Small intestine (tissue), 7 donors: ENCODE results near the gene ADGRE2. TPM values are rescaled to one million over a fixed set of nuclear protein-coding genes. Genes with fewer than 3 reads are reported as not detected.

ENCODE experiments used
- DNase-seq, 2 donors: peaks; one replicate each; pipeline versions ENCODE4 v3.0.0 to v3.0.0-alpha.2; 2013
- FAIRE-seq: peaks from 2 replicates; lab custom pipeline; 2012; peaks lifted over from hg19 to GRCh38; lab: Jason Lieb, UNC
- H3K27ac ChIP-seq, 3 donors: one replicate each; pipeline ENCODE4 v1.5.1; 2013; ENCODE audit warnings: low read length in 2 of 3, mild to moderate bottlenecking in 2 of 3, control low read depth in 1 of 3, inconsistent platforms in 1 of 3, low read depth in 1 of 3, moderate library complexity in 1 of 3
- H3K27me3 ChIP-seq, 3 donors: one replicate each; pipeline ENCODE4 v1.6.1; 2013; ENCODE audit warnings: low read length in 3 of 3, inconsistent platforms in 1 of 3; ENCODE audit not compliant: control insufficient read depth in 3 of 3, insufficient read depth in 3 of 3
- H3K36me3 ChIP-seq, 3 donors: one replicate each; pipeline ENCODE4 v1.6.1; 2013; ENCODE audit warnings: low read length in 3 of 3, inconsistent platforms in 1 of 3, low read depth in 1 of 3, mild to moderate bottlenecking in 1 of 3, moderate library complexity in 1 of 3; ENCODE audit not compliant: control insufficient read depth in 3 of 3, insufficient read depth in 2 of 3
- H3K4me1 ChIP-seq, 3 donors: one replicate each; pipeline ENCODE4 v1.6.1; 2013; ENCODE audit warnings: low read length in 2 of 3, inconsistent platforms in 1 of 3, low read depth in 1 of 3, mild to moderate bottlenecking in 1 of 3, moderate library complexity in 1 of 3; ENCODE audit not compliant: control insufficient read depth in 3 of 3, insufficient read depth in 2 of 3
- H3K4me3 ChIP-seq, 3 donors: one replicate each; pipeline ENCODE4 v1.5.1; 2013; ENCODE audit warnings: low read length in 3 of 3, control low read depth in 1 of 3, inconsistent platforms in 1 of 3, low read depth in 1 of 3, mild to moderate bottlenecking in 1 of 3, moderate library complexity in 1 of 3
- H3K9me3 ChIP-seq, 2 donors: one replicate each; pipeline ENCODE4 v1.6.1; 2013; ENCODE audit warnings: low read depth in 1 of 2, low read length in 1 of 2; ENCODE audit not compliant: control insufficient read depth in 2 of 2, insufficient read depth in 1 of 2
- WGBS, 3 donors: extraction: QIAGEN DNeasy Blood & Tissue Kit; methylation state at CpG; one replicate each; pipeline ENCODE4 v1.1.7; 2013; 5-methylcytosine and 5-hydroxymethylcytosine counted together
- polyA plus RNA-seq, 4 donors: library from polyadenylated mRNA; stranded (reverse) in 3 of 4; unstranded in 1 of 4; fragments of 200-250 nt in 3 of 4; fragments of 120-200 nt in 1 of 4; gene quantifications; one replicate each; pipeline versions ENCODE4 v1.2.1 to v1.2.3, GENCODE V29; 2013
- donor health status: healthy with polysubstance abuse.
- donor health status: control.
- donor health status: control.
- donor health status: Bipolar disorder and iron deficiency.
- donor health status: healthy.

ADGRE2 gene
- polyA plus RNA-seq, 4 donors = 0.22 to 1.2 (median 0.58) TPM

DNA sequence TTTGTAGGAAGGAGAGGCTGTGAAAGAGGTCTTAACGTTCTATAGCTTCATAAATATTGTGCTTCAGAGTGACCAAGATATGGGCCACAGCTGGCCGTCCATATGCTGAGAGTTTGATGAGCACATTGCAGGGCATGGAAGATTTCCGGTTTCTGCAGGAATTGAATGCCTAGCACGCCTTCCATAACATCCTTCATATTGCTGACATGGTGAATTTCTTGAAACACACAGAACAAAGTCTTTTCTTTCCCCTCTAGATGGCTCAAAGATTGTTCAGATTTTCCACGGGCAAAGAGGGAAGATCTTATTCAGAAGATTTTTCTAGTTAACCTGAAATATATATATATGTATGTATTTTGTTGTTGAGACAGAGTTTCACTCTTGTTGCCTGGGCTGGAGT, 42.4 kb downstream of the ADGRE2 start:
- H3K27me3 ChIP-seq = no peaks in the 10 kb centered on the region
- no peak for FAIRE-seq
- 59 to 85% (median 76%) methylated on average over 5 of the region's 5 CpGs for WGBS, 3 donors

DNA sequence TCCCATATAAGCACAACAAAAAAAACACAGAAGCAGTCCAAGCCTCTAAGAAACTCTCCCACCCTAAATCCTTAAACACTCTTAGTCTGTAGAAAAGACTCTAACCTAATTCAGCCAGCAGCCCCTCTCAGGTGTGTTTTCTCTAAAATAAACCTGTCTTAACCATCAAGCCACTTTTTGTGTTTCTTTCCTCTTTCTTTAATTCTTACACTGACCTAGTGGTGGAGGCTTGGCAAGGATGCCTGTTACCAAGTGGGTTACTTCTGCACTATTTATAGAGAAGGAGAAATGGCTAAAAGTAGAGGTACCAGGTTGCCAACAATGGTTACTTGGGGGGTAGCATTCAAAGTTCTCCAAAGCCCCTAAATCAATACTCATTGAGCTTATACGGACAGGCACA, 44.8 kb downstream of the ADGRE2 start:
- Histone ChIP-seq H3K4me1 (no peaks in the 10 kb centered on the region), H3K27me3 (no peaks in the 10 kb centered on the region), H3K27ac (no peak overlapping the region), H3K9me3 (peaks cover 0 to 9% of the 10 kb centered on the region in 2 donors), H3K4me3 (no peak overlapping the region), H3K36me3 (no peaks in the 10 kb centered on the region)
- FAIRE-seq (no peak), DNase-seq (no peak)
- 0 to 77% (median 55%) methylated on average over 1 of the region's 1 CpG for WGBS, 3 donors

More for the DNA sequence above, 42.4 kb downstream of the ADGRE2 start:
- Histone ChIP-seq H3K4me3 (no peak overlapping the region), H3K27ac (no peak overlapping the region), H3K36me3 (no peaks in the 10 kb centered on the region), H3K4me1 (no peaks in the 10 kb centered on the region), H3K9me3 (no peaks in the 10 kb centered on the region)
- DNase-seq = no peak

GRCh38 chr19:14732510-14732909, 45.9 kb downstream of the ADGRE2 start:
- Histone ChIP-seq H3K4me3 (no peak overlapping the region), H3K27me3 (no peaks in the 10 kb centered on the region), H3K4me1 (no peaks in the 10 kb centered on the region), H3K36me3 (no peaks in the 10 kb centered on the region), H3K27ac (no peak overlapping the region), H3K9me3 (peaks cover 0 to 12% of the 10 kb centered on the region in 2 donors)
- DNase-seq (no peak), FAIRE-seq (no peak)

- FAIRE-seq = no peak
- peaks cover 0 to 20% of the 10 kb centered on the region in 2 donors for H3K9me3 ChIP-seq
- H3K27ac ChIP-seq = no peak overlapping the region
- DNase-seq = no peak
- no peaks in the 10 kb centered on the region for H3K36me3 ChIP-seq
- 56 to 69% (median 59%) methylated on average over 10 of the region's 10 CpGs for WGBS, 3 donors
- H3K4me3 ChIP-seq = no peak overlapping the region
- no peaks in the 10 kb centered on the region for H3K4me1 ChIP-seq
- H3K27me3 ChIP-seq = no peaks in the 10 kb centered on the region
Measured at GRCh38 chr19:14731200-14731599, 47.2 kb downstream of the ADGRE2 start.

GRCh38 chr19:14728595-14728994, 49.8 kb downstream of the ADGRE2 start:
- 79 to 89% (median 80%) methylated on average over 7 of the region's 7 CpGs for WGBS, 3 donors
- Histone ChIP-seq H3K4me1 (no peaks in the 10 kb centered on the region), H3K27me3 (no peaks in the 10 kb centered on the region), H3K9me3 (peaks cover 0 to 36% of the 10 kb centered on the region in 2 donors), H3K27ac (no peak overlapping the region), H3K36me3 (no peaks in the 10 kb centered on the region), H3K4me3 (no peak overlapping the region)
- FAIRE-seq (no peak), DNase-seq (no peak)

DNA sequence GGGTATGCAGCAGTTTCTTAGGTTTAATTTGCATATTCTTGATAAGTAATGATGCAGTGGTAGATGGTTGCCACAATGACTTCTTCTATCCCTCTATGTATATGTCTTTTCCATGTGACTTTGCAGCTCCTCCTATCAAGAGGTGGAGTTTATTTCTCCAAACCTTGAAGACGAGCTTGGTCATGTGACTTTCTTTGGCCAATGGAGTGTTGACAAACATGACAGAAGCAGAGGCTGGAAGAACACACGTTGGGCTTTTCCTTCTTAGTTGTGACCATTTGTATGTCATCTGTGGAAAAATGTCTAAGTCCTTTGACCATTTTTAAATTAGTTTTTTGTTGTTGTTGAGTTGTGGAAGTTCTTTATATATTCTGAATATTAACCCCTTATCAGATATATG, 56.2 kb downstream of the ADGRE2 start:
- DNase-seq (no peak), FAIRE-seq (no peak)
- Histone ChIP-seq H3K9me3 (peaks cover 5 to 53% of the 10 kb centered on the region in 2 donors), H3K27me3 (no peaks in the 10 kb centered on the region), H3K27ac (no peak overlapping the region), H3K36me3 (peaks cover 11 to 19% (median 15%) of the 10 kb centered on the region in 3 donors), H3K4me3 (no peak overlapping the region), H3K4me1 (no peaks in the 10 kb centered on the region)
- WGBS, 3 donors = 78 to 88% (median 83%) methylated on average over 2 of the region's 2 CpGs

- no peak for FAIRE-seq
- H3K36me3 ChIP-seq = peaks cover 32 to 36% (median 35%) of the 10 kb centered on the region in 3 donors
Measured at GRCh38 chr19:14719162-14719561, 59.2 kb downstream of the ADGRE2 start.

DNA sequence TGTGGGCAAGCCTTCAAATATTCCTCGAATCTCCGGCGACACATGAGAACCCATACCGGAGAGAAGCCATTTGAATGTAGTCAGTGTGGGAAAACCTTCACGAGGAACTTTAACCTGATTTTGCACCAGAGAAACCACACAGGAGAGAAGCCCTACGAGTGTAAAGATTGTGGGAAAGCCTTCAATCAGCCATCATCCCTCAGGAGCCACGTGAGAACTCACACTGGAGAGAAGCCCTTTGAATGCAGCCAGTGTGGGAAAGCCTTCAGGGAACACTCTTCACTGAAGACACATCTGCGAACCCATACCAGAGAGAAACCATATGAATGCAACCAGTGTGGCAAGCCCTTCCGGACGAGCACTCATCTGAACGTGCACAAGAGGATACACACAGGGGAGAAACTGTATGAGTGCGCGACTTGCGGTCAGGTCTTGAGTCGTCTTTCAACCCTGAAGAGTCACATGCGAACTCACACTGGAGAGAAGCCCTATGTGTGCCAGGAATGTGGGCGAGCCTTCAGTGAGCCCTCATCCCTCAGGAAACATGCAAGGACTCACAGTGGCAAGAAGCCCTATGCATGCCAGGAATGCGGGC, 59.7 kb downstream of the ADGRE2 start:
- DNase-seq = no peak
- Histone ChIP-seq H3K4me3 (no peak overlapping the region), H3K4me1 (no peaks in the 10 kb centered on the region), H3K27me3 (no peaks in the 10 kb centered on the region), H3K27ac (no peak overlapping the region), H3K36me3 (peaks cover 32 to 39% (median 35%) of the 10 kb centered on the region in 3 donors), H3K9me3 (peaks cover 11 to 64% of the 10 kb centered on the region in 2 donors)
- 93 to 97% (median 95%) methylated on average over 18 of the region's 18 CpGs for WGBS, 3 donors
- no peak for FAIRE-seq

More at GRCh38 chr19:14719162-14719561, 59.2 kb downstream of the ADGRE2 start:
- 93 to 99% (median 97%) methylated on average over 3 of the region's 3 CpGs for WGBS, 3 donors
- H3K27ac ChIP-seq = no peak overlapping the region
- peaks cover 11 to 62% of the 10 kb centered on the region in 2 donors for H3K9me3 ChIP-seq
- no peaks in the 10 kb centered on the region for H3K27me3 ChIP-seq
- no peak for DNase-seq
- H3K4me1 ChIP-seq = no peaks in the 10 kb centered on the region
- H3K4me3 ChIP-seq = no peak overlapping the region

- Histone ChIP-seq H3K4me1 (no peaks in the 10 kb centered on the region), H3K9me3 (peaks cover 9 to 63% of the 10 kb centered on the region in 2 donors), H3K27me3 (no peaks in the 10 kb centered on the region), H3K36me3 (peaks cover 37 to 48% (median 43%) of the 10 kb centered on the region in 3 donors), H3K4me3 (no peak overlapping the region), H3K27ac (no peak overlapping the region)
- DNase-seq (peak in 1 of 2 donors; percentile 1), FAIRE-seq (no peak)
- WGBS, 3 donors = 91 to 98% (median 95%) methylated on average over 4 of the region's 4 CpGs
Measured at GRCh38 chr19:14715841-14716240, 62.5 kb downstream of the ADGRE2 start.
